B cell (primary cell): ENCODE results near the gene ZC3H12C. TPM values are rescaled to one million over a fixed set of nuclear protein-coding genes. Genes with fewer than 3 reads are reported as not detected.

Experiments
- ATAC-seq: fragments of 200-7000 bp; cut with Tn5 transposase; one replicate; pipeline ENCODE4 v1.10.0; 2021; ENCODE audit warnings: low read depth, mild to moderate bottlenecking, moderate number of reproducible peaks, moderate library complexity
- CTCF ChIA-PET: fragments of 350-600 bp; sonication (Branson Sonifier 250); formaldehyde crosslinking; loops from one replicate; lab custom pipeline; 2021; ENCODE audit warnings: antibody characterized with exemption, inconsistent platforms; lab: Charles Lee
- POLR2A ChIA-PET: fragments of 350-600 bp; sonication (Branson Sonifier 250); formaldehyde crosslinking; loops from one replicate; lab custom pipeline; 2021; ENCODE audit warnings: antibody characterized with exemption; lab: Charles Lee
- DNase-seq: peaks from one replicate; pipeline ENCODE4 v3.0.0; 2013
- H2AFZ ChIP-seq: 2 replicates; pipeline ENCODE4 v1.6.1; 2012; ENCODE audit warnings: mild to moderate bottlenecking, low read depth, low read length; ENCODE audit not compliant: insufficient read depth, poor library complexity, severe bottlenecking
- H3K27ac ChIP-seq, 2 donors: 1 replicate in 1 of 2; 2 replicates in 1 of 2; pipeline ENCODE4 v1.5.1; 2012 to 2013; ENCODE audit warnings: low read length in 2 of 2, mild to moderate bottlenecking in 2 of 2, moderate library complexity in 1 of 2
- H3K27me3 ChIP-seq, 4 experiments: fragments of 200-600 bp in 1 of 4; sonication (generic) in 1 of 4; replicated peaks in 1 of 4; 1 replicate in 2 of 4; 2 replicates in 2 of 4; pipeline versions ENCODE4 v1.6.1 to v1.7.0; 2013 to 2016; ENCODE audit warnings: low read length in 3 of 4, mild to moderate bottlenecking in 2 of 4, mixed read lengths in 1 of 4, moderate library complexity in 1 of 4; ENCODE audit not compliant: insufficient read depth in 4 of 4, control insufficient read depth in 3 of 4; ENCODE audit errors: control extremely low read depth in 1 of 4
- H3K36me3 ChIP-seq, 2 experiments: replicated peaks in 1 of 2; 1 replicate in 1 of 2; 2 replicates in 1 of 2; pipeline versions ENCODE4 v1.6.1 to v1.7.1; 2013; ENCODE audit warnings: low read length in 1 of 2; ENCODE audit not compliant: insufficient read depth in 2 of 2, control insufficient read depth in 1 of 2; ENCODE audit errors: control extremely low read depth in 1 of 2, extremely low read depth in 1 of 2
- H3K4me1 ChIP-seq, 2 donors: fragments of 200-600 bp in 1 of 2; sonication (generic) in 1 of 2; 1 replicate in 1 of 2; 2 replicates in 1 of 2; pipeline versions ENCODE4 v1.5.1 to v1.6.1; 2013 to 2017; ENCODE audit warnings: low read length in 2 of 2; ENCODE audit not compliant: control insufficient read depth in 2 of 2, insufficient read depth in 2 of 2
- H3K4me2 ChIP-seq: replicated peaks from 2 replicates; pipeline ENCODE3; 2012; ENCODE audit warnings: mild to moderate bottlenecking, low read depth, low read length; ENCODE audit not compliant: poor library complexity, severe bottlenecking
- H3K4me3 ChIP-seq, 5 experiments: fragments of 200-600 bp in 1 of 5; sonication (generic) in 1 of 5; 1 replicate in 3 of 5; 2 replicates in 2 of 5; pipeline versions ENCODE4 v1.5.1 to v1.7.0; 2011 to 2016; ENCODE audit warnings: low read length in 4 of 5, mild to moderate bottlenecking in 4 of 5, low read depth in 2 of 5, control low read depth in 1 of 5, moderate library complexity in 1 of 5; ENCODE audit not compliant: insufficient read depth in 1 of 5; ENCODE audit errors: control extremely low read depth in 1 of 5, extremely low read depth in 1 of 5
- H3K79me2 ChIP-seq: fragments of 200-600 bp; sonication (generic); one replicate; pipeline ENCODE4 v1.6.0; 2016; ENCODE audit warnings: low read length; ENCODE audit not compliant: control insufficient read depth, insufficient read depth
- H3K9ac ChIP-seq: fragments of 200-600 bp; sonication (generic); 2 replicates; pipeline ENCODE4 v1.6.1; 2017; ENCODE audit warnings: mild to moderate bottlenecking, low read length, moderate library complexity
- H3K9me3 ChIP-seq, 3 donors: one replicate each; pipeline versions ENCODE4 v1.6.1 to v1.7.1; 2013; ENCODE audit warnings: low read length in 2 of 3; ENCODE audit not compliant: control insufficient read depth in 2 of 3, insufficient read depth in 1 of 3; ENCODE audit errors: control extremely low read depth in 1 of 3
- H4K20me1 ChIP-seq: 2 replicates; pipeline ENCODE4 v1.6.0; 2012; ENCODE audit warnings: mild to moderate bottlenecking, low read length; ENCODE audit not compliant: insufficient read depth, control insufficient read depth, poor library complexity, severe bottlenecking
- H3K27ac Mint-ChIP-seq: one replicate; pipeline ENCODE4 v1.8.0; 2021; ENCODE audit warnings: mixed read lengths
- H3K27me3 Mint-ChIP-seq: one replicate; pipeline ENCODE4 v1.8.0; 2021; ENCODE audit warnings: mixed read lengths
- H3K4me1 Mint-ChIP-seq: one replicate; pipeline ENCODE4 v1.8.0; 2021; ENCODE audit warnings: mixed read lengths
- H3K4me3 Mint-ChIP-seq: one replicate; pipeline ENCODE4 v1.8.0; 2021; ENCODE audit warnings: mixed read lengths
- H3K9me3 Mint-ChIP-seq: one replicate; pipeline ENCODE4 v1.8.0; 2022; ENCODE audit warnings: mixed read lengths; ENCODE audit not compliant: insufficient read depth
- EZH2 ChIP-seq: IDR thresholded peaks from 2 replicates; pipeline ENCODE4 v1.6.1; 2012; ENCODE audit warnings: borderline replicate concordance, low read depth, mild to moderate bottlenecking, moderate library complexity, low read length; ENCODE audit not compliant: insufficient read depth, poor library complexity, severe bottlenecking
- WGBS: methylation state at CpG from one replicate; pipeline ENCODE4 v1.1.5; 2013; ENCODE audit warnings: missing lambda C conversion rate; ENCODE audit not compliant: insufficient coverage; 5-methylcytosine and 5-hydroxymethylcytosine counted together
- intact Hi-C: fragments of 100-400 bp; cut with micrococcal nuclease; formaldehyde crosslinking; loops from one replicate; pipeline ENCODE4 v1.10.0; 2022
- polyA plus RNA-seq: library from polyadenylated mRNA; depleted of rRNA; stranded (reverse); fragments of >200 nt; gene quantifications from 2 replicates; pipeline ENCODE4 v1.2.3, GENCODE V29; 2012
- total RNA-seq, 2 donors: library from RNA; stranded (reverse); fragments of 120-200 nt in 1 of 2; gene quantifications; 1 replicate in 1 of 2; 2 replicates in 1 of 2; pipeline versions ENCODE4 v1.2.3 to v1.2.4, GENCODE V29; 2013 to 2022
- TF ChIP-seq, protein P1 (sequence below): fragments of 200-600 bp; IDR thresholded peaks from one replicate; pipeline ENCODE4 v1.8.0; 2022; ENCODE audit warnings: antibody characterized with exemption, mild to moderate bottlenecking

Gene ZC3H12C
- total and polyA plus RNA-seq, 2 donors (not counting 1 experiment from before 2014, with no cell fraction given), result 0.01 to 0.10 TPM

DNA sequence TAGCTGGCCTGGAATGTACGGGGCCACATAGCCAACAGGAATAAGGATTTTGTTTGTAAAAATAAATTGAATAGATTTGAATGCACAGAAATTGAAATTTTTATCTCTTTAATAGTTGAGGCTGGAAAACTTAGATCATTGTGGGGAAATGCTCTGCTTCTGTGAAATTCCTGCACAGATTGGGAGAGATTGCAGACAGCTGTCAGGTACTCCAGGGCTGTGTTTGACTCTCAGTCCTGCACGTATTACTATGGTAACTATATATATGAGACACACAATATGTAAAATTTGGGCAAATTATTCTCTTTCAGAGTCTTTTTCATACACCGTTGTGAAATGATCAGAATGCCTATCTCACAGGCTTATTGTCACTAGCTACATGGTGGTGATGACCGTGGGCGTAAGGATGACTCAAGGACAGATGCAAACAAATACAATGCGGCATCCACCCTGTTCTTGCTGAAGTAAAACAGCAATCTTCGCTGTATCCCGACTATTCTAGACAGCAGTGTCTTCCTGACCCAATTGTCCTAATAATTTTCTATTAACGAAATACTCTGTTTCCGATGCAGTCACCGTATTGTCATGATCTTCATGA, 79.4 kb downstream of the ZC3H12C start:
- POLR2A ChIA-PET, result no interaction called here
- DNase-seq, result no peak

More for the DNA sequence above, 79.4 kb downstream of the ZC3H12C start:
- Histone ChIP-seq H3K27me3 (peaks cover 0 to 11% (median 3%) of the 10 kb centered on the region in 4 experiments), H3K27ac (no peak overlapping the region), H3K9ac (no peak overlapping the region), H3K4me3 (no peak overlapping the region), H3K4me2 (no peak overlapping the region), H3K9me3 (no peaks in the 10 kb centered on the region), H3K36me3 (no peaks in the 10 kb centered on the region), H3K79me2 (no peaks in the 10 kb centered on the region), H2AFZ (no peak overlapping the region), H4K20me1 (no peaks in the 10 kb centered on the region), H3K4me1 (peaks cover 4 to 6% of the 10 kb centered on the region in 2 donors)
- Mint-ChIP-seq H3K4me1 (peaks cover 4% of the 10 kb centered on the region), H3K4me3 (no peak overlapping the region), H3K9me3 (no peaks in the 10 kb centered on the region), H3K27me3 (peaks cover 23% of the 10 kb centered on the region), H3K27ac (no peak overlapping the region)
- intact Hi-C loops, result no loop called here
- 97% methylated on average over 8 of the region's 11 CpGs for WGBS
- CTCF ChIA-PET, result no interaction called here
- no peak for TF ChIP-seq EZH2
- TF ChIP-seq, protein P1, sequence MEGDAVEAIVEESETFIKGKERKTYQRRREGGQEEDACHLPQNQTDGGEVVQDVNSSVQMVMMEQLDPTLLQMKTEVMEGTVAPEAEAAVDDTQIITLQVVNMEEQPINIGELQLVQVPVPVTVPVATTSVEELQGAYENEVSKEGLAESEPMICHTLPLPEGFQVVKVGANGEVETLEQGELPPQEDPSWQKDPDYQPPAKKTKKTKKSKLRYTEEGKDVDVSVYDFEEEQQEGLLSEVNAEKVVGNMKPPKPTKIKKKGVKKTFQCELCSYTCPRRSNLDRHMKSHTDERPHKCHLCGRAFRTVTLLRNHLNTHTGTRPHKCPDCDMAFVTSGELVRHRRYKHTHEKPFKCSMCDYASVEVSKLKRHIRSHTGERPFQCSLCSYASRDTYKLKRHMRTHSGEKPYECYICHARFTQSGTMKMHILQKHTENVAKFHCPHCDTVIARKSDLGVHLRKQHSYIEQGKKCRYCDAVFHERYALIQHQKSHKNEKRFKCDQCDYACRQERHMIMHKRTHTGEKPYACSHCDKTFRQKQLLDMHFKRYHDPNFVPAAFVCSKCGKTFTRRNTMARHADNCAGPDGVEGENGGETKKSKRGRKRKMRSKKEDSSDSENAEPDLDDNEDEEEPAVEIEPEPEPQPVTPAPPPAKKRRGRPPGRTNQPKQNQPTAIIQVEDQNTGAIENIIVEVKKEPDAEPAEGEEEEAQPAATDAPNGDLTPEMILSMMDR, result no peak
- ATAC-seq, result no peak
